HG03439 (cell line): ENCODE measurements around the gene PSMC5.
"Not testable (repeated sequence)": the region's sequence is repeated elsewhere in the genome, so short reads cannot be mapped to it uniquely, and the experiment has no call there.

ENCODE experiments used
- ATAC-seq: cut with Tn5 transposase; IDR thresholded peaks from one replicate; pipeline ENCODE4 v1.9.1; 2021; ENCODE audit warnings: mild to moderate bottlenecking, moderate library complexity; ENCODE audit not compliant: unreplicated experiment

Gene PSMC5

GRCh38 chr17:63827002-63827800, at the start of gene PSMC5, which contains the start of gene FTSJ3:
TSS of gene PSMC5 (plus strand) at chr17:63827431. CDS start at chr17:63827491, 60 bp downstream.
TSS of gene FTSJ3 (minus strand) at chr17:63827663. CDS start at chr17:63826902, 761 bp downstream.
- ATAC-seq = peak; percentile 83

GRCh38 chr17:63780507-63780906, 46.7 kb upstream of the PSMC5 start:
- ATAC-seq = no peak

- ATAC-seq = no peak
These were observed 46.3 kb upstream of the PSMC5 start for GRCh38 chr17:63780928-63781327.

- no peak for ATAC-seq
These were observed 43.7 kb upstream of the PSMC5 start for GRCh38 chr17:63783522-63783921.

GRCh38 chr17:63785556-63785955, 41.7 kb upstream of the PSMC5 start:
- ATAC-seq = no peak

- no peak for ATAC-seq
These were observed 41.1 kb upstream of the PSMC5 start for GRCh38 chr17:63786117-63786516.

- no peak for ATAC-seq
These were observed 40.1 kb upstream of the PSMC5 start for GRCh38 chr17:63786971-63787711.

GRCh38 chr17:63790057-63790456, 37.2 kb upstream of the PSMC5 start:
- ATAC-seq = no peak

- no peak for ATAC-seq
These were observed 35.0 kb upstream of the PSMC5 start for GRCh38 chr17:63792055-63792729.

GRCh38 chr17:63796375-63796774, 30.9 kb upstream of the PSMC5 start:
- ATAC-seq = not testable (repeated sequence)

GRCh38 chr17:63798572-63799106, 28.6 kb upstream of the PSMC5 start:
- ATAC-seq = no peak

GRCh38 chr17:63800783-63801182, 26.4 kb upstream of the PSMC5 start:
- ATAC-seq = no peak

- ATAC-seq = no peak
These were observed 22.9 kb upstream of the PSMC5 start for GRCh38 chr17:63804328-63804727.

GRCh38 chr17:63805591-63805990, 21.6 kb upstream of the PSMC5 start:
- no peak for ATAC-seq

- no peak for ATAC-seq
These were observed 17.3 kb upstream of the PSMC5 start for GRCh38 chr17:63809970-63810369.

GRCh38 chr17:63816123-63816522, 11.1 kb upstream of the PSMC5 start:
- ATAC-seq = no peak

GRCh38 chr17:63816669-63817068, 10.6 kb upstream of the PSMC5 start:
- ATAC-seq = no peak

- ATAC-seq = no peak
These were observed 9.4 kb upstream of the PSMC5 start for GRCh38 chr17:63817736-63818385.

GRCh38 chr17:63819131-63819530, 8.1 kb upstream of the PSMC5 start:
- no peak for ATAC-seq

- no peak for ATAC-seq
These were observed 7.4 kb upstream of the PSMC5 start for GRCh38 chr17:63819585-63820537.
